ENCODE data around the gene FBN1. TPM values are rescaled to one million over a fixed set of nuclear protein-coding genes. Genes with fewer than 3 reads are reported as not detected.

FBN1 gene
- total RNA-seq, 6 donors from 2014 or later, result 20.3 to 159 (median 44.3) TPM

DNA sequence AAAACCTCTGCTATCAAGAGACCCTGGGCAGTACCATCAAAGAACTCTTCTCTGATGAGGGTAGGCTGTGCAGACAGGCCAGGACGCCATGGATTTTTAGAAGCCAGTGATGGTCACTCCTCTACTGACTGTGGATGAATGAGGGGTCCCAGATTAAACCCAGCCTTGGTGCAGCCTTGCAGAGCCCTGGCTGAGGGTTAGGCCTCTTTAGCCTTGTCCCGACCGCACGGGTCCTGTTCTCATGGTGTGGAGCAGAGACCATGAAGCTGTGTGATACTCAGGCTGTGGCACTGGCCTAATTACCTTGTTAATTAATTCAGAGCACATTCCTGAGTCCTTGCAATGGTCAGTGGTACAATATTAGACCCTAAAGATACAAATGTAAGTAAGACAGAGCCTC, 71.7 kb downstream of the FBN1 start:
- H3K36me3 ChIP-seq, result no peaks in the 10 kb centered on the region
- peaks cover 0 to 6% (median 0%) of the 10 kb centered on the region in 4 donors for H3K4me1 ChIP-seq
- no peak overlapping the region for H3K27ac ChIP-seq
- ATAC-seq (ENCODE audit: low FRiP score in 2 of 2), result peak in 1 of 2 donors; percentile 17
- H3K4me3 ChIP-seq, result no peak overlapping the region
- 95 to 100% methylated on average over 1 to 4 of the region's 4 CpGs for WGBS, 2 donors
- no peaks in the 10 kb centered on the region for H3K27me3 ChIP-seq
- no peaks in the 10 kb centered on the region for H3K9me3 ChIP-seq
- no peak for DNase-seq
- TF ChIP-seq POLR2AphosphoS5 (IDR thresholded peaks at IDR 0.05) (no peak), POLR2A (IDR thresholded peaks at IDR 0.05) (no peak), EP300 (IDR thresholded peaks at IDR 0.05) (no peak)
- TF ChIP-seq, protein P1, sequence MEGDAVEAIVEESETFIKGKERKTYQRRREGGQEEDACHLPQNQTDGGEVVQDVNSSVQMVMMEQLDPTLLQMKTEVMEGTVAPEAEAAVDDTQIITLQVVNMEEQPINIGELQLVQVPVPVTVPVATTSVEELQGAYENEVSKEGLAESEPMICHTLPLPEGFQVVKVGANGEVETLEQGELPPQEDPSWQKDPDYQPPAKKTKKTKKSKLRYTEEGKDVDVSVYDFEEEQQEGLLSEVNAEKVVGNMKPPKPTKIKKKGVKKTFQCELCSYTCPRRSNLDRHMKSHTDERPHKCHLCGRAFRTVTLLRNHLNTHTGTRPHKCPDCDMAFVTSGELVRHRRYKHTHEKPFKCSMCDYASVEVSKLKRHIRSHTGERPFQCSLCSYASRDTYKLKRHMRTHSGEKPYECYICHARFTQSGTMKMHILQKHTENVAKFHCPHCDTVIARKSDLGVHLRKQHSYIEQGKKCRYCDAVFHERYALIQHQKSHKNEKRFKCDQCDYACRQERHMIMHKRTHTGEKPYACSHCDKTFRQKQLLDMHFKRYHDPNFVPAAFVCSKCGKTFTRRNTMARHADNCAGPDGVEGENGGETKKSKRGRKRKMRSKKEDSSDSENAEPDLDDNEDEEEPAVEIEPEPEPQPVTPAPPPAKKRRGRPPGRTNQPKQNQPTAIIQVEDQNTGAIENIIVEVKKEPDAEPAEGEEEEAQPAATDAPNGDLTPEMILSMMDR (IDR thresholded peaks at IDR 0.05), result no peak

DNA sequence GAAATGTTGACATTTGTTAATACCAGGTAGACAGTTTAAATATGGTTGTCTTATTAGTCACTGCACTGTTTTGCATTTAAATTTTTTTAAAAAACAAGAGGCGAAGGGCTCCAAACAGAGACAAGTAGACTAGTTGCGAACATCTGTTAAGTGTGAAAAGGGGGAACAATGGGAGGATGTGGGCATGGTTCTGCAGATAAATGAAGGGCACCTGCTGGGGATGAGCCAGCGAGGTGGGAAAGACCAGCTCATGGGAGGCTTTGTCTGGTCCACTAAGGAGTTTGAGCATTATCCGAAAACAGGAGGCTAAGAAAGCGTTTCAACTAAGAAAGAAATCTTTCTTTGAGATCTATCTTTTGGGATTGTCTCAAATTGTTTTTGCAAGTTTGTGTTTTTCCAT, 72.7 kb downstream of the FBN1 start:
- Histone ChIP-seq H3K36me3 (no peaks in the 10 kb centered on the region), H3K9me3 (no peaks in the 10 kb centered on the region), H3K4me3 (no peak overlapping the region), H3K27me3 (no peaks in the 10 kb centered on the region), H3K4me1 (peaks cover 0 to 5% (median 0%) of the 10 kb centered on the region in 4 donors), H3K27ac (no peak overlapping the region)
- DNase-seq (no peak), ATAC-seq (ENCODE audit: low FRiP score in 2 of 2) (no peak)
- no peak for TF ChIP-seq POLR2A (IDR thresholded peaks at IDR 0.05)
- TF ChIP-seq POLR2AphosphoS5 (IDR thresholded peaks at IDR 0.05), result no peak
- TF ChIP-seq, protein P1 (IDR thresholded peaks at IDR 0.05), result no peak
- TF ChIP-seq EP300 (IDR thresholded peaks at IDR 0.05), result no peak
- 87 to 89% methylated on average over 5 of the region's 5 CpGs for WGBS, 2 donors

DNA sequence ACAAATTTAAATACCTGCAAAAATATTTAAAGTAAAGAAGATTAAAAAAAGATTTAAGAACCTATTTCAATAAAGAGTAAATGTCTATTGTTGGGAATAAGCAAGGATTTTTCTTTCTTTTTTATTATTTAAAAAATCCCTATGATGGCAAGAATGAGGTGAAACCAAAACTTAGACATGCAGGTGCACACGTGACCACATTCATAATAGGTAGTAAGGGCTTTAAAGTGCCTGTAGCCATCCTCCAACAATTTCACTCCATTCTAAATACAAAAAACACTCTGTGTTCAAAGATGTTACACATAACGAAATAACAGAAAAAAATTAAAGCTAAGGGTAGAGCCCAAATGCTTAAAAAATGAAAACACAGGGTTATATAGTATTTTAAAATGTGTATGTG, 74.0 kb downstream of the FBN1 start:
- no peak for TF ChIP-seq POLR2AphosphoS5 (IDR thresholded peaks at IDR 0.05)
- no peak for TF ChIP-seq POLR2A (IDR thresholded peaks at IDR 0.05)
- TF ChIP-seq, protein P1 (IDR thresholded peaks at IDR 0.05), result no peak
- no peak for TF ChIP-seq EP300 (IDR thresholded peaks at IDR 0.05)
- H3K27ac ChIP-seq, result no peak overlapping the region
- H3K4me1 ChIP-seq, result peaks cover 0 to under 1% (median 0%) of the 10 kb centered on the region in 4 donors
- WGBS, 2 donors, result 89 to 93% methylated on average over 2 of the region's 2 CpGs
- no peak for DNase-seq
- H3K9me3 ChIP-seq, result no peaks in the 10 kb centered on the region
- H3K36me3 ChIP-seq, result no peaks in the 10 kb centered on the region
- ATAC-seq (ENCODE audit: low FRiP score in 2 of 2), result no peak
- no peak overlapping the region for H3K4me3 ChIP-seq
- H3K27me3 ChIP-seq, result no peaks in the 10 kb centered on the region

DNA sequence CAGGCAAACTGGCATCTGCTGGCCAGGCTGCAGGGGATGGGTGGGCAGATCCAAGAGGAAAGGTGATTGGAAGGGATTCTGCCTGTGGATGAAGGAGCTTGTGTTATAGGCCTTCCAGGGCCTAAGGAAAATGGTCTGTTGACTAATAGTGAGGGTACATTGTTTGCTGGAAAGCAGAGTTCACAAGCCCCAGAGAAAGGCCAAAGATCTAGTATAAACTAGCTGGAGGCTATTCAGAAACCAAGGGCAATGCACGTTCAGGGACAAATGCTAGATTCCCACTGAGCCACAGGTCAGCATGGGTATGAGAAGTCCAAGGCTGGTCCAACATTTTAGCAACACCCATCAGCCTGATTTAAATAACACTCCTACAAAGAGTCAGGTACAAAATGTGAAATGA, 74.7 kb downstream of the FBN1 start:
- ATAC-seq (ENCODE audit: low FRiP score in 2 of 2) (no peak), DNase-seq (no peak)
- no peak for TF ChIP-seq EP300 (IDR thresholded peaks at IDR 0.05)
- TF ChIP-seq, protein P1 (IDR thresholded peaks at IDR 0.05), result no peak
- no peak for TF ChIP-seq POLR2A (IDR thresholded peaks at IDR 0.05)
- TF ChIP-seq POLR2AphosphoS5 (IDR thresholded peaks at IDR 0.05), result no peak
- 18 to 89% methylated on average over 1 of the region's 1 CpG for WGBS, 2 donors
- Histone ChIP-seq H3K9me3 (no peaks in the 10 kb centered on the region), H3K27ac (no peak overlapping the region), H3K36me3 (no peaks in the 10 kb centered on the region), H3K27me3 (no peaks in the 10 kb centered on the region), H3K4me3 (no peak overlapping the region), H3K4me1 (peaks cover 0 to 4% (median 2%) of the 10 kb centered on the region in 4 donors)

DNA sequence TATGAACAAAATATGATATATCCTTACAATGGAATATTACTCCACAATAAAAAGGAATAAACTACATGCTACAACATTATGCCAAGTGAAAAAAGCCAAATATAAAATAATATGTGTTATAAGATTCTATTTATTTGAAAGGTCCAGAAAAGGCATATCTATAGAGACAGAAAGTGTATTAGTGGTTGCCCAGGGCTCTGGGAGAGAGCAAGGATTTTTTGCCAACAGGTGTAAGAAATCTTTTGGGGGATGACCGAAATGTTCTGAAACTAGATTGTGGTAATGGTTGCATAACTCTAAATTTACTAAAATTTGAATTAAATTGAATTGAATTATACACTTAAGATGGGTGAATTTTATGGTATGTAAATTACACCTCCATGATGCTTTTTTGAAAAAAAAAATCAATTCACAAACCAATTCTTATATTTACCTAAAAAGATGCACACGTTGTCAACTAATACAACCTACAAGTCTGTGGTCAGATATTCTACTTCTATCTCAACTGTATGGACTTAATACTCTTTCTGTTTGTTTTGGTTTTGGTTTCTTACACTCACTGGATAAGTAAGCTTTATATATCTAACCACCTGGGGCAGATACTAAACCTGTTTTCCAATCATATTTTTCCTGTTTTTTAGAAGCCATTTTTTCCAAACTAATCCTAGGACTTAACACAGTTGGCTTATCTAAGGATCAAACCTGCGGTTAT, 75.8 kb downstream of the FBN1 start:
- Histone ChIP-seq H3K4me1 (peaks cover 0 to 4% (median 2%) of the 10 kb centered on the region in 4 donors), H3K27me3 (no peaks in the 10 kb centered on the region), H3K36me3 (no peaks in the 10 kb centered on the region), H3K27ac (no peak overlapping the region), H3K4me3 (no peak overlapping the region), H3K9me3 (no peaks in the 10 kb centered on the region)
- no peak for DNase-seq
- ATAC-seq (ENCODE audit: low FRiP score in 2 of 2), result no peak
- TF ChIP-seq, protein P1 (IDR thresholded peaks at IDR 0.05), result no peak
- no peak for TF ChIP-seq EP300 (IDR thresholded peaks at IDR 0.05)
- no peak for TF ChIP-seq POLR2A (IDR thresholded peaks at IDR 0.05)
- TF ChIP-seq POLR2AphosphoS5 (IDR thresholded peaks at IDR 0.05), result no peak
- 75 to 87% methylated on average over 3 of the region's 3 CpGs for WGBS, 2 donors

All from upper lobe of left lung (tissue), 6 donors.